KMS-11 (cell line): Measurements from ENCODE around the gene MLIP.

Source experiments
- H2AFZ ChIP-seq: fragments of 200-600 bp; sonication (generic); 2 replicates; pipeline ENCODE4 v1.6.1; 2016; ENCODE audit warnings: antibody characterized with exemption, mixed run types, low read depth
- H3K27ac ChIP-seq: fragments of 200-600 bp; sonication (generic); 2 replicates; pipeline ENCODE4 v1.6.1; 2016; ENCODE audit warnings: mild to moderate bottlenecking, mixed run types
- H3K27me3 ChIP-seq: fragments of 200-600 bp; sonication (generic); 2 replicates; pipeline ENCODE4 v1.6.1; 2017; ENCODE audit warnings: mild to moderate bottlenecking, low read depth, mixed run types, moderate library complexity; ENCODE audit not compliant: insufficient read depth
- H3K36me3 ChIP-seq: fragments of 200-600 bp; sonication (generic); 2 replicates; pipeline ENCODE4 v1.6.1; 2017; ENCODE audit warnings: mild to moderate bottlenecking, mixed run types; ENCODE audit not compliant: insufficient read depth
- H3K4me1 ChIP-seq: fragments of 200-600 bp; sonication (generic); 2 replicates; pipeline ENCODE4 v1.6.1; 2016; ENCODE audit warnings: mild to moderate bottlenecking, low read depth, mixed run types; ENCODE audit not compliant: poor library complexity, severe bottlenecking
- H3K4me2 ChIP-seq: fragments of 200-600 bp; sonication (generic); 2 replicates; pipeline ENCODE4 v1.7.0; 2016; ENCODE audit warnings: mild to moderate bottlenecking, mixed run types
- H3K4me3 ChIP-seq: fragments of 200-600 bp; sonication (generic); IDR thresholded peaks from 2 replicates; pipeline ENCODE4 v1.6.1; 2017; ENCODE audit warnings: low read depth, low read length, mixed read lengths; ENCODE audit not compliant: insufficient read depth
- H3K79me2 ChIP-seq: fragments of 200-600 bp; sonication (generic); 2 replicates; pipeline ENCODE4 v1.6.1; 2016; ENCODE audit warnings: low read depth, mixed run types; ENCODE audit not compliant: insufficient read depth
- H3K9ac ChIP-seq: fragments of 200-600 bp; sonication (generic); 2 replicates; pipeline ENCODE4 v1.6.1; 2016; ENCODE audit warnings: mild to moderate bottlenecking, mixed run types
- H4K20me1 ChIP-seq: fragments of 200-600 bp; sonication (generic); 2 replicates; pipeline ENCODE4 v1.6.1; 2016; ENCODE audit warnings: mild to moderate bottlenecking, mixed run types; ENCODE audit not compliant: insufficient read depth
- TF ChIP-seq, protein P1 (sequence below): fragments of 200-600 bp; sonication (generic); conservative IDR thresholded peaks from 2 replicates; pipeline ENCODE4 v1.6.1; 2017; ENCODE audit warnings: low read depth, mild to moderate bottlenecking, antibody characterized with exemption, low read length, moderate library complexity, mixed read lengths

Gene MLIP

GRCh38 chr6:54282186-54282585 is 170.9 kb downstream of the MLIP start:
- no peak overlapping the region for H3K27ac ChIP-seq
- TF ChIP-seq, protein P1, sequence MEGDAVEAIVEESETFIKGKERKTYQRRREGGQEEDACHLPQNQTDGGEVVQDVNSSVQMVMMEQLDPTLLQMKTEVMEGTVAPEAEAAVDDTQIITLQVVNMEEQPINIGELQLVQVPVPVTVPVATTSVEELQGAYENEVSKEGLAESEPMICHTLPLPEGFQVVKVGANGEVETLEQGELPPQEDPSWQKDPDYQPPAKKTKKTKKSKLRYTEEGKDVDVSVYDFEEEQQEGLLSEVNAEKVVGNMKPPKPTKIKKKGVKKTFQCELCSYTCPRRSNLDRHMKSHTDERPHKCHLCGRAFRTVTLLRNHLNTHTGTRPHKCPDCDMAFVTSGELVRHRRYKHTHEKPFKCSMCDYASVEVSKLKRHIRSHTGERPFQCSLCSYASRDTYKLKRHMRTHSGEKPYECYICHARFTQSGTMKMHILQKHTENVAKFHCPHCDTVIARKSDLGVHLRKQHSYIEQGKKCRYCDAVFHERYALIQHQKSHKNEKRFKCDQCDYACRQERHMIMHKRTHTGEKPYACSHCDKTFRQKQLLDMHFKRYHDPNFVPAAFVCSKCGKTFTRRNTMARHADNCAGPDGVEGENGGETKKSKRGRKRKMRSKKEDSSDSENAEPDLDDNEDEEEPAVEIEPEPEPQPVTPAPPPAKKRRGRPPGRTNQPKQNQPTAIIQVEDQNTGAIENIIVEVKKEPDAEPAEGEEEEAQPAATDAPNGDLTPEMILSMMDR = no peak
- H2AFZ ChIP-seq = no peak overlapping the region
- H3K4me2 ChIP-seq = no peak overlapping the region
- no peaks in the 10 kb centered on the region for H3K79me2 ChIP-seq
- no peaks in the 10 kb centered on the region for H4K20me1 ChIP-seq
- no peak overlapping the region for H3K4me3 ChIP-seq
- H3K36me3 ChIP-seq = no peaks in the 10 kb centered on the region
- H3K4me1 ChIP-seq = no peaks in the 10 kb centered on the region
- no peaks in the 10 kb centered on the region for H3K27me3 ChIP-seq
- H3K9ac ChIP-seq = no peak overlapping the region

- H3K27ac ChIP-seq = no peak overlapping the region
Observed at GRCh38 chr6:54284161-54284860, 173.1 kb downstream of the MLIP start.

DNA sequence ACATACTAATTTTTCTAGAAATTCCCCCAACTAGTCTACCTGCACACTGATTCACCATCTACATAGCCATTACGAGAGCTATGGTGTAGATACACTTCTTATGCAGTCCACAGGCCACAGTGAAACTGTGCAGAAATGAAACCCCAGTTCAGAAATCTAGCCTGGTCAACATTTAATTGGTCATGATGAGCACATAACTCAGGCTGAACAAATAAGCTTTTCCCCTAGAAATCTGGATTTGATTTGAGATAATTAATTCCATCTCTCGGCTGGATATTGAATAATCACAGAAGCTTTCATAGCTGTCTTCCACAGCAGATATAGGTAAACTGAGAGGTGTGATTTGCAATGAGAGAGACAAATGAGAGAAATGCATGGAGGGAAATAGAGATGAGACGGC is 174.4 kb downstream of the MLIP start:
- no peak overlapping the region for H3K27ac ChIP-seq
- H4K20me1 ChIP-seq = no peaks in the 10 kb centered on the region
- TF ChIP-seq, protein P1 = no peak
- H3K4me2 ChIP-seq = no peak overlapping the region
- no peak overlapping the region for H2AFZ ChIP-seq
- no peaks in the 10 kb centered on the region for H3K36me3 ChIP-seq
- no peak overlapping the region for H3K4me3 ChIP-seq
- no peaks in the 10 kb centered on the region for H3K4me1 ChIP-seq
- H3K27me3 ChIP-seq = no peaks in the 10 kb centered on the region
- no peak overlapping the region for H3K9ac ChIP-seq
- H3K79me2 ChIP-seq = no peaks in the 10 kb centered on the region

More at GRCh38 chr6:54284161-54284860, 173.1 kb downstream of the MLIP start:
- Histone ChIP-seq H3K4me2 (no peak overlapping the region), H3K4me3 (no peak overlapping the region), H4K20me1 (no peaks in the 10 kb centered on the region), H2AFZ (no peak overlapping the region), H3K9ac (no peak overlapping the region), H3K4me1 (no peaks in the 10 kb centered on the region), H3K27me3 (no peaks in the 10 kb centered on the region), H3K36me3 (no peaks in the 10 kb centered on the region), H3K79me2 (no peaks in the 10 kb centered on the region)
- TF ChIP-seq, protein P1 = no peak

DNA sequence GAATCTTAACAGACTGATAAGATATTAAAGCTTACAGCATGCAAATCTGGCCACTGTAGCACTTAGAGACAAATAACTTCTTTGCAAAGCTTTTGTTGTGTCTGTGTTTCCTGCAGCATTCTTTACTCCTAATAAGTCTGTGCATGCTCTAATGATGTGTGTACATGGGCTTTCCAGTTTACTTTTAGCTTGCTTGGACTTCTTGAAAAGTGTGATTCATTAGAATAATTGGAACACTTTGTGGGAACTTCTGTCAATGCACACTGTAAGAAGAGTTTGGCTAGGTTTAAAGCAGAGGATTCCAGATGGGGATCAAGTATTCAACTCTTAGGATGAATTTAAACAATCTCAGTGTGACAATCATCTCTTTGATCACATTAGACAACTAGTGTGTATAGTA is 174.9 kb downstream of the MLIP start:
- no peaks in the 10 kb centered on the region for H3K36me3 ChIP-seq
- H3K79me2 ChIP-seq = no peaks in the 10 kb centered on the region
- H4K20me1 ChIP-seq = no peaks in the 10 kb centered on the region
- TF ChIP-seq, protein P1 = no peak
- no peaks in the 10 kb centered on the region for H3K27me3 ChIP-seq
- no peak overlapping the region for H2AFZ ChIP-seq
- H3K4me2 ChIP-seq = no peak overlapping the region
- H3K4me1 ChIP-seq = no peaks in the 10 kb centered on the region
- no peak overlapping the region for H3K9ac ChIP-seq
- H3K27ac ChIP-seq = no peak overlapping the region
- no peak overlapping the region for H3K4me3 ChIP-seq
